GM12878 (cell line): ENCODE results near the gene PAQR7. TPM values are rescaled to one million over a fixed set of nuclear protein-coding genes. Genes with fewer than 3 reads are reported as not detected.

Experiments
- ATAC-seq: fragments of 200-7000 bp; cut with Tn5 transposase; 3 replicates; pipeline ENCODE4 v1.9.1; 2020; ENCODE audit warnings: mild to moderate bottlenecking, moderate library complexity
- BruUV-seq: library from RNA; stranded (reverse); fragments of 400-500 nt; replicated peaks from 2 replicates; lab custom pipeline; 2021; lab: Mats Ljungman, UMichigan
- CTCF ChIA-PET: fragments of 300-600 bp; sonication (Branson Sonifier 250); formaldehyde crosslinking; extraction: SDS; loops from one replicate; lab custom pipeline; 2021; ENCODE audit warnings: inconsistent platforms; lab: Yijun Ruan, JAX
- POLR2A ChIA-PET: fragments of 350-600 bp; formaldehyde crosslinking; extraction: SDS; loops from one replicate; lab custom pipeline; 2021; ENCODE audit warnings: inconsistent platforms; lab: Charles Lee
- RAD21 ChIA-PET: fragments of 300-600 bp; sonication (Branson Sonifier 250); formaldehyde crosslinking; loops from one replicate; lab custom pipeline; 2023; ENCODE audit warnings: antibody characterized with exemption; ENCODE audit not compliant: unreplicated experiment; lab: Charles Lee
- SMC1A ChIA-PET: fragments of 300-600 bp; sonication (Branson Sonifier 250); formaldehyde crosslinking; loops from one replicate; lab custom pipeline; 2023; ENCODE audit not compliant: unreplicated experiment, uncharacterized antibody; lab: Charles Lee
- DNase-seq: peaks from one replicate; pipeline ENCODE4 v3.0.0-alpha.2; 2011; ENCODE audit warnings: low read depth, low spot score
- FAIRE-seq: peaks from 3 replicates; lab custom pipeline; 2011; peaks lifted over from hg19 to GRCh38; lab: Jason Lieb, UNC
- H2AFZ ChIP-seq: 2 replicates; pipeline ENCODE4 v1.6.0; 2011; ENCODE audit warnings: low read depth, low read length, control low read depth; ENCODE audit not compliant: control insufficient read depth
- H3K27ac ChIP-seq: 2 replicates; pipeline ENCODE4 v1.5.1; 2011; ENCODE audit warnings: control low read depth; ENCODE audit not compliant: control insufficient read depth, insufficient read depth
- H3K27me3 ChIP-seq, 2 experiments: replicated peaks in 1 of 2; 2 replicates each; pipeline versions ENCODE4 v1.6.0 to v1.6.1; 2011; ENCODE audit warnings: low read length in 1 of 2; ENCODE audit not compliant: control insufficient read depth in 2 of 2, insufficient read depth in 2 of 2
- H3K36me3 ChIP-seq, 2 experiments: 2 replicates each; pipeline ENCODE4 v1.5.1; 2011; ENCODE audit warnings: low read length in 1 of 2; ENCODE audit not compliant: control insufficient read depth in 2 of 2, insufficient read depth in 2 of 2
- H3K4me1 ChIP-seq: 2 replicates; pipeline ENCODE4 v1.6.1; 2011; ENCODE audit warnings: mild to moderate bottlenecking, low read length, moderate library complexity, mixed read lengths; ENCODE audit not compliant: control insufficient read depth, insufficient read depth
- H3K4me2 ChIP-seq: 2 replicates; pipeline ENCODE4 v1.6.0; 2011; ENCODE audit warnings: control low read depth; ENCODE audit not compliant: control insufficient read depth, insufficient read depth
- H3K4me3 ChIP-seq: fragments of 200-600 bp; sonication (generic); 2 replicates; pipeline ENCODE4 v1.5.1; 2016
- H3K79me2 ChIP-seq: 2 replicates; pipeline ENCODE4 v1.6.0; 2011; ENCODE audit warnings: low read length; ENCODE audit not compliant: control insufficient read depth, insufficient read depth
- H3K9ac ChIP-seq: 2 replicates; pipeline ENCODE4 v1.8.0; 2011; ENCODE audit warnings: low read length, control low read depth, mixed read lengths; ENCODE audit not compliant: control insufficient read depth, insufficient read depth
- H3K9me3 ChIP-seq: replicated peaks from 3 replicates; pipeline ENCODE4 v1.5.1; 2011; ENCODE audit warnings: mild to moderate bottlenecking, low read length; ENCODE audit not compliant: control insufficient read depth, insufficient read depth
- H4K20me1 ChIP-seq: 2 replicates; pipeline ENCODE4 v1.6.0; 2011; ENCODE audit not compliant: control insufficient read depth, insufficient read depth
- BHLHE40 ChIP-seq, 2 experiments: fragments of 450-650 bp in 1 of 2; IDR thresholded peaks; 2 replicates each; pipeline ENCODE4 v1.6.1; 2011 to 2017; ENCODE audit warnings: low read depth in 2 of 2, borderline replicate concordance in 1 of 2, improper control_type of control experiment in 1 of 2, low read length in 1 of 2, mild to moderate bottlenecking in 1 of 2
- CBFB ChIP-seq: IDR thresholded peaks from 2 replicates; pipeline ENCODE4 v1.6.1; 2016; ENCODE audit warnings: antibody characterized with exemption, low read depth
- CBX3 ChIP-seq: fragments of 200-600 bp; sonication (generic); IDR thresholded peaks from 2 replicates; pipeline ENCODE4 v1.6.1; 2016; ENCODE audit warnings: low read depth, borderline replicate concordance
- CHD1 ChIP-seq: IDR thresholded peaks from 2 replicates; pipeline ENCODE4 v1.6.1; 2012; ENCODE audit warnings: low read depth, low read length, improper control_type of control experiment
- CHD2 ChIP-seq: IDR thresholded peaks from 2 replicates; pipeline ENCODE4 v1.6.1; 2011; ENCODE audit warnings: low read depth, low read length, improper control_type of control experiment, borderline replicate concordance
- FOXM1 ChIP-seq: IDR thresholded peaks from 2 replicates; pipeline ENCODE4 v1.6.1; 2012; ENCODE audit warnings: low read depth, mild to moderate bottlenecking, inconsistent platforms, low read length, moderate library complexity
- JUND ChIP-seq: IDR thresholded peaks from 2 replicates; pipeline ENCODE4 v1.6.1; 2012; ENCODE audit warnings: low read depth, mild to moderate bottlenecking, low read length, improper control_type of control experiment, moderate library complexity
- LARP7 ChIP-seq: fragments of 450-650 bp; IDR thresholded peaks from 2 replicates; pipeline ENCODE4 v1.6.1; 2017; ENCODE audit warnings: mild to moderate bottlenecking
- MAX ChIP-seq: IDR thresholded peaks from 2 replicates; pipeline ENCODE4 v1.6.1; 2012; ENCODE audit warnings: low read depth, low read length, improper control_type of control experiment
- NFXL1 ChIP-seq: fragments of 450-650 bp; IDR thresholded peaks from 2 replicates; pipeline ENCODE4 v1.6.1; 2017; ENCODE audit warnings: antibody characterized with exemption, mild to moderate bottlenecking, borderline replicate concordance
- STAT1 ChIP-seq: fragments of 450-650 bp; conservative IDR thresholded peaks from 2 replicates; pipeline ENCODE4 v1.6.1; 2014; ENCODE audit warnings: antibody characterized with exemption, mild to moderate bottlenecking
- USF2 ChIP-seq: IDR thresholded peaks from 2 replicates; pipeline ENCODE4 v1.6.1; 2011; ENCODE audit warnings: low read depth, low read length, improper control_type of control experiment, borderline replicate concordance
- ZZZ3 ChIP-seq: IDR thresholded peaks from 2 replicates; pipeline ENCODE4 v1.6.1; 2011; ENCODE audit warnings: low read depth; ENCODE audit not compliant: control insufficient read depth, insufficient read length
- WGBS: methylation state at CpG from one replicate; pipeline ENCODE4 v1.1.6; 2016; ENCODE audit warnings: low lambda C conversion rate; ENCODE audit not compliant: insufficient replicate concordance, insufficient coverage; ENCODE audit errors: missing lambda C conversion rate; 5-methylcytosine and 5-hydroxymethylcytosine counted together
- in situ Hi-C: fragments of 300-500 bp; cut with MboI; formaldehyde crosslinking; loops from 9 replicates; pipeline ENCODE4 v1.14.3; 2018; ENCODE audit warnings: mixed read lengths
- intact Hi-C: fragments of 100-400 bp; cut with micrococcal nuclease; formaldehyde crosslinking; loops from one replicate; pipeline ENCODE4 v1.14.2; 2022; ENCODE audit not compliant: unreplicated experiment
- polyA plus RNA-seq, 11 experiments: library from polyadenylated mRNA; depleted of rRNA in 4 of 11; unstranded in 6 of 11; stranded (reverse) in 5 of 11; fragments of >200 nt; fragmentation: Nextera tagmentation in 4 of 11; fragmentation: Illumina TruSeq in 1 of 11; extraction: Ambion mirVana in 4 of 11; extraction: Trizol in 1 of 11; gene quantifications; 1 replicate in 1 of 11; 2 replicates in 10 of 11; pipeline versions ENCODE4 v1.2.1 to v1.2.3, GENCODE V29; 2011 to 2016; ENCODE audit warnings: inconsistent platforms in 2 of 11, missing spikeins in 2 of 11, low read depth in 1 of 11
- total RNA-seq, 4 experiments: library from RNA; depleted of rRNA in 3 of 4; stranded (reverse); fragments of >200 nt in 3 of 4; fragmentation: Illumina TruSeq in 1 of 4; extraction: Trizol in 1 of 4; gene quantifications; 2 replicates each; pipeline versions ENCODE4 v1.2.1 to v1.2.3, GENCODE V29; 2013 to 2021

PAQR7 gene
- total and polyA plus RNA-seq, 10 of the 15 experiments (the other 5 are each of a cell fraction or from before 2014, with no cell fraction given): 1.1 to 8.8 (median 5.2) TPM

- TF ChIP-seq ZZZ3 (no peak), FOXM1 (no peak), CHD1 (no peak), NFXL1 (no peak), CBX3 (no peak), MAX (no peak), JUND (no peak), CBFB (no peak), USF2 (no peak), STAT1 (no peak), BHLHE40 (IDR thresholded peaks at IDR 0.05; ENCODE audit: borderline replicate concordance in 1 of 2, low read depth in 2 of 2, low read length in 1 of 2) (no peak), CHD2 (no peak), LARP7 (no peak)
- H3K4me2 ChIP-seq: peak overlapping the region; percentile 90
- H4K20me1 ChIP-seq: no peaks in the 10 kb centered on the region
- ChIA-PET SMC1A (interaction anchor here (1.2 to 19.7 kb wide), 5 partner anchors 9 to 107 kb away, joined by 3 to 319 read pairs (median 9); partner anchors contain the start of gene PAFAH2), POLR2A (interaction anchor here (1.5 to 12.0 kb wide), 7 partner anchors 8 to 94 kb away, joined by 3 to 116 read pairs (median 13); partner anchors contain the start of genes PAFAH2 and PAQR7), RAD21 (interaction anchor here (0.9 to 14.5 kb wide), 5 partner anchors 9 to 354 kb away, joined by 3 to 296 read pairs (median 3); partner anchors contain the start of gene PAFAH2), CTCF (interaction anchor here (0.6 to 14.0 kb wide), 6 partner anchors 10 to 1177 kb away, joined by 3 to 383 read pairs (median 7); partner anchors contain the start of genes CEP85, PAFAH2 and PAQR7)
- DNase-seq (no peak), FAIRE-seq (no peak), ATAC-seq (no peak)
- H3K4me1 ChIP-seq: peaks cover 8% of the 10 kb centered on the region; the same call in 1 of the 2 replicates
- intact Hi-C loops (no loop called here), in situ Hi-C loops (no loop called here)
- peak overlapping the region; percentile 94; the same call in 1 of the 2 replicates for H3K27ac ChIP-seq
- no peaks in the 10 kb centered on the region for H3K9me3 ChIP-seq
- peak overlapping the region; percentile 100 for H3K4me3 ChIP-seq
- no peaks in the 10 kb centered on the region; a peak in 3 of 4 replicates for H3K27me3 ChIP-seq
- WGBS: 90% methylated on average over 3 of the region's 3 CpGs
- H2AFZ ChIP-seq: no peak overlapping the region
- peaks cover 34% of the 10 kb centered on the region for H3K79me2 ChIP-seq
- peak overlapping the region; percentile 88 for H3K9ac ChIP-seq
- H3K36me3 ChIP-seq: peaks cover 3 to 10% of the 10 kb centered on the region in 2 experiments; a peak in 2 of 4 replicates
- no TSS peak for BruUV-seq
Observed at GRCh38 chr1:25903986-25904385, 28.5 kb upstream of the PAQR7 start.
